Parathyroid adenoma (tissue), 2 donors: Measurements from ENCODE around the gene STUM.

Experiments used
- H2AFZ ChIP-seq: fragments of 300-600 bp; sonication (generic); one replicate; pipeline ENCODE4 v1.7.0; 2017; ENCODE audit warnings: antibody characterized with exemption, mild to moderate bottlenecking
- H3K27ac ChIP-seq: fragments of 300-600 bp; sonication (generic); one replicate; pipeline ENCODE4 v1.7.0; 2017
- H3K27me3 ChIP-seq: fragments of 300-600 bp; sonication (generic); one replicate; pipeline ENCODE4 v1.7.0; 2017; ENCODE audit warnings: low read length; ENCODE audit not compliant: control insufficient read depth, insufficient read depth
- H3K36me3 ChIP-seq: fragments of 300-600 bp; sonication (generic); one replicate; pipeline ENCODE4 v1.7.0; 2017; ENCODE audit warnings: low read length; ENCODE audit not compliant: control insufficient read depth, insufficient read depth
- H3K4me1 ChIP-seq: fragments of 300-600 bp; sonication (generic); one replicate; pipeline ENCODE4 v1.7.0; 2017; ENCODE audit warnings: control low read depth
- H3K4me2 ChIP-seq: fragments of 300-600 bp; sonication (generic); one replicate; pipeline ENCODE4 v1.7.0; 2017; ENCODE audit warnings: low read length
- H3K4me3 ChIP-seq: fragments of 300-600 bp; sonication (generic); one replicate; pipeline ENCODE4 v1.7.0; 2017; ENCODE audit warnings: low read depth, low read length
- H3K79me2 ChIP-seq: fragments of 300-600 bp; sonication (generic); one replicate; pipeline ENCODE4 v1.7.0; 2017; ENCODE audit warnings: control low read depth
- H3K9ac ChIP-seq: fragments of 300-600 bp; sonication (generic); one replicate; pipeline ENCODE4 v1.7.0; 2017; ENCODE audit warnings: mild to moderate bottlenecking
- H3K9me3 ChIP-seq: fragments of 300-600 bp; sonication (generic); one replicate; pipeline ENCODE4 v1.7.0; 2017; ENCODE audit warnings: low read length; ENCODE audit not compliant: control insufficient read depth
- TF ChIP-seq, protein P1 (sequence below): fragments of 300-600 bp; sonication (generic); IDR thresholded peaks from one replicate; pipeline ENCODE4 v1.7.0; 2017; ENCODE audit warnings: antibody characterized with exemption, mild to moderate bottlenecking
- donor health status: primary hyperparathyroidism.

STUM gene

DNA sequence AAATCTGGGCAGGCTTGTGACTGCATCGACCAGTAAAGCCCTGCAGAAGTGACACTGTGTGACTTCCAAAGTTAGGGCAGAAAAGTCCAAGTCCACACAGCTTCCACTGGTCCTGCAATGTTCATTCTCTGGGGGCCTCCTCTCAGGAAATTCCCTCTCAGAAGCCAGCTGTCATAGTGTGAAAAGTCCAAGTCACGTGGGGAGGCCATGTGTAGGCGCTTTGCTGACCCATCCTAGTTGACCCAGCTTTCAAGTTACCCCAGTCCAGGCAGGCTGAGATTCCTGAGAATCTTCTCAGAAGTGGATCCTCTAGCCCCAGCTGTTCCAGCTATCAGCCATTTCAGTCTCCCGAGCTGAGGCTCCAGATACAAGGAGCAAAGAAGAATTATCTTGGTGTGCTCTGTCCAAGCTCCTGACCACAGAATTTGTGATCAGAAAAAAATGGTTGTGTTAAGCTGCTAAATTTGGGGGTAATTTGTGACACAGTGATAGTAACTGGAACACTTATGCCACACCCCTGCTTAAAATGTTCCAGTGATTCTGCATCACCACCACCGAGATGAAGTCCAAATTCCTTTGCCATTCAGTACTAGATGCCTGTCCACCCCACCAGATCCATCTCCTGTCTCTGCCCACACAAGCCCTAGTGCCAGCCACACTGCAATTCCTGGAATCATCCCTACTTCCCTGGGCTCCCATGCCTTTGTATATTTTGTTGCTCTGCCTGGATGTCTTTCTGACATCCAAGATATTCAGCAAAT, 2.5 kb upstream of the STUM start:
- Histone ChIP-seq H3K27me3 (no peaks in the 10 kb centered on the region), H3K79me2 (no peaks in the 10 kb centered on the region), H2AFZ (no peak overlapping the region), H3K4me3 (no peak overlapping the region), H3K36me3 (no peaks in the 10 kb centered on the region), H3K4me2 (no peak overlapping the region), H3K27ac (no peak overlapping the region), H3K4me1 (no peaks in the 10 kb centered on the region), H3K9ac (no peak overlapping the region), H3K9me3 (no peaks in the 10 kb centered on the region)
- TF ChIP-seq, protein P1, sequence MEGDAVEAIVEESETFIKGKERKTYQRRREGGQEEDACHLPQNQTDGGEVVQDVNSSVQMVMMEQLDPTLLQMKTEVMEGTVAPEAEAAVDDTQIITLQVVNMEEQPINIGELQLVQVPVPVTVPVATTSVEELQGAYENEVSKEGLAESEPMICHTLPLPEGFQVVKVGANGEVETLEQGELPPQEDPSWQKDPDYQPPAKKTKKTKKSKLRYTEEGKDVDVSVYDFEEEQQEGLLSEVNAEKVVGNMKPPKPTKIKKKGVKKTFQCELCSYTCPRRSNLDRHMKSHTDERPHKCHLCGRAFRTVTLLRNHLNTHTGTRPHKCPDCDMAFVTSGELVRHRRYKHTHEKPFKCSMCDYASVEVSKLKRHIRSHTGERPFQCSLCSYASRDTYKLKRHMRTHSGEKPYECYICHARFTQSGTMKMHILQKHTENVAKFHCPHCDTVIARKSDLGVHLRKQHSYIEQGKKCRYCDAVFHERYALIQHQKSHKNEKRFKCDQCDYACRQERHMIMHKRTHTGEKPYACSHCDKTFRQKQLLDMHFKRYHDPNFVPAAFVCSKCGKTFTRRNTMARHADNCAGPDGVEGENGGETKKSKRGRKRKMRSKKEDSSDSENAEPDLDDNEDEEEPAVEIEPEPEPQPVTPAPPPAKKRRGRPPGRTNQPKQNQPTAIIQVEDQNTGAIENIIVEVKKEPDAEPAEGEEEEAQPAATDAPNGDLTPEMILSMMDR, result no peak

DNA sequence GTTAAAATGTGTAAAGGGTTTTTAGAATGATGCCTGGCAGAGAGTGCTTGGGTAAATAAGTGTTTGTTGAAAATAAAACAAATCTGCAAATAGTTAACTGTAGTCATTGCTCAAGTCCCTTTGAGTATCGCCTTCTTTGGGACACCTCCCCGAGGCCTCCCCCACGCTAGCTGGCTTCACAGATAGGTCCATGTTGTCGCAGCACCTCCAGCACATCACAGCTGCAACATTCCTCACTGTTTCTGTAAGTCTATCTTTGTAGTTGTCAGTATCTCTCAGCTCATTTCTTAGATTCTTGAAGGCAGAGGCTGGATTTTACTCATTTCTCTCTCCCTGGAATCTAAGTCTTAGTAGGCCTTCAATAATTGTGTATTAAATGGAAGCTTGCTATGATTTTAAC, 1.6 kb upstream of the STUM start:
- Histone ChIP-seq H3K4me2 (no peak overlapping the region), H3K36me3 (no peaks in the 10 kb centered on the region), H3K9me3 (no peaks in the 10 kb centered on the region), H3K4me1 (no peaks in the 10 kb centered on the region), H3K9ac (no peak overlapping the region), H3K79me2 (no peaks in the 10 kb centered on the region), H3K27ac (no peak overlapping the region), H3K27me3 (no peaks in the 10 kb centered on the region), H2AFZ (no peak overlapping the region), H3K4me3 (no peak overlapping the region)
- TF ChIP-seq, protein P1, result no peak

DNA sequence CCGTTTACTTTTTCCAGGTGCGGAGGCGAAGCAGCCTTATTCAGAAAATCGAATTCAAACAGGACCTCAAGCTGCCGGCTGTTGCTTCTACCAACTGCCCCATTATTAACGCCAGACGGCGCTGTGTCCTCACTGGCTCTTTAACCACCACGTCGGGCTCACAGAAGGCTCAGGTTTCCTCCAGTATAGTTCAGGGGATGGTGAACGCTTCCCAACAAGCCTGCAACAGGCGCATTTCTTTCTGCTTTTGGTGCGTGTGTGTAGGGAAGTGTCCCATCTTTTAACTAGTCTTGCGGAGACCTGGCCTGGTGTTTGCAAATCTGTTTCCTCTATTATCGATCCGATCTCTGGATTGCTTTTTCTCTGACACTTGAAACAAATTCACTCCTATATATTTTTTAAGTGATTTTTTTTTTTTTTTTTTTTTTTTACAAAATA, 791 bp upstream of the STUM start:
- Histone ChIP-seq H3K27me3 (no peaks in the 10 kb centered on the region), H3K9me3 (no peaks in the 10 kb centered on the region), H3K4me3 (no peak overlapping the region), H3K4me1 (no peaks in the 10 kb centered on the region), H3K27ac (no peak overlapping the region), H3K36me3 (no peaks in the 10 kb centered on the region), H3K79me2 (no peaks in the 10 kb centered on the region), H3K9ac (no peak overlapping the region), H2AFZ (peak overlapping the region; percentile 38), H3K4me2 (peak overlapping the region; percentile 55)
- TF ChIP-seq, protein P1, result peak; percentile 56

DNA sequence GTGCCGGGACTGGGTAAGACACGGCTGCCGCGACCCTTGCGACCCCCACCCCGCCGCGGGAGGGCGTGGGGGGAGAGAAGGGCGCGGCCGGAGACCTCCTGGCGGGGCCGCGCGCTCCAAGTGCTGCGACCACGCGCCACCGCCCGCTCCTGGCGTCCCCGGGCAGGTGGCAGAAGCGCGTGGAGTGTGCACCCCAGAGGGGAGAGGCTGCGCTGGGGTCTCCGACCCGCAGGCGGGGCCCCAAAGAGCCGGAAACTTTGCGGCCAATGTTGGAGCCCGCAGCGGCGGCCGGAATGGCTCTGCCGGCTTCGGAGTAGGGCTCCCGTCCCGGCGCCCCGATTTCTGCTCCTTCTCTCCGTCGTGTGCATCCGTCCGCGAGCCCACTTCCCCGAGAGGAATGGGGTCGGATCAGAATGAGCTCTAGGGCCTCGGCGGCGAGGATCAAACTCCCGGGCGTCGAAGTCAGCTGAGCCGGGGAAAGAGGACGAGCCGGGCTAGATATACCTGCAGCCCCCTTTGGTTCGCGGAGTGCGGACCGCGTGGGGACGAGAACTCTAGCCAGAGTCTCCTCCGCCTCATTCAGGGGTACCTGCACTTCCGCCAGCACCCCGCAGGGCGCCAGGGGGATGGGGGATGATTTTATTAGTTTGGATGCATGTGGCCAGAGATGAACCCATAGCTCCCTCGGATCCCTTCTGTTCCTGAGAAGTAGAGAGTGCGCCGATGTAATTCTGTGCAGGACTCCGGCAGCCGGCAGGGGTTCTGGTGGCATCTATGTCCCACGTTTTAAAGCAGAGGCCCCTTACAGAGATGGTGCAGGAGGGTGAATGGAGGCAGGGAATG, 751 bp downstream of the STUM start:
- Histone ChIP-seq H3K36me3 (no peaks in the 10 kb centered on the region), H3K27ac (no peak overlapping the region), H3K9ac (no peak overlapping the region), H3K4me3 (peak overlapping the region; percentile 55), H3K9me3 (no peaks in the 10 kb centered on the region), H3K4me1 (no peaks in the 10 kb centered on the region), H3K79me2 (no peaks in the 10 kb centered on the region), H2AFZ (peak overlapping the region; percentile 66), H3K4me2 (peak overlapping the region; percentile 81), H3K27me3 (no peaks in the 10 kb centered on the region)
- TF ChIP-seq, protein P1, result no peak
